T-helper 17 cell (primary cell): ENCODE data around the gene EPHA6. TPM values are rescaled to one million over a fixed set of nuclear protein-coding genes. Genes with fewer than 3 reads are reported as not detected.
"Not testable (repeated sequence)": the region's sequence is repeated elsewhere in the genome, so short reads cannot be mapped to it uniquely, and the experiment has no call there.

Source experiments
- ATAC-seq: fragments of 150-1000 bp; cut with Tn5 transposase; 2 replicates; pipeline ENCODE4 v1.10.0; 2021; ENCODE audit warnings: mild to moderate bottlenecking, moderate library complexity
- DNase-seq, 3 donors: peaks; one replicate each; pipeline versions ENCODE4 v3.0.0 to v3.0.0-alpha.2; 2020 to 2021
- H3K9me3 ChIP-seq: one replicate; pipeline ENCODE4 v1.7.0; 2013; ENCODE audit warnings: low read length, mild to moderate bottlenecking; ENCODE audit not compliant: control insufficient read depth, poor library complexity, severe bottlenecking
- H3K27ac Mint-ChIP-seq: one replicate; pipeline ENCODE4 v1.8.0; 2022; ENCODE audit warnings: mild to moderate bottlenecking, moderate library complexity, mixed read lengths
- H3K27me3 Mint-ChIP-seq: one replicate; pipeline ENCODE4 v1.8.0; 2022; ENCODE audit warnings: mixed read lengths
- H3K36me3 Mint-ChIP-seq: one replicate; pipeline ENCODE4 v1.8.0; 2022; ENCODE audit warnings: low read depth, mixed read lengths
- H3K4me1 Mint-ChIP-seq: one replicate; pipeline ENCODE4 v1.8.0; 2022; ENCODE audit warnings: mild to moderate bottlenecking, mixed read lengths
- H3K4me3 Mint-ChIP-seq: one replicate; pipeline ENCODE4 v1.8.0; 2022; ENCODE audit warnings: mild to moderate bottlenecking, moderate library complexity, mixed read lengths
- total RNA-seq, 4 donors: library from RNA in 2 of 4; stranded (reverse) in 2 of 4; gene quantifications; one replicate each; pipeline ENCODE4 v1.2.3 and lab custom pipeline; 2022 to 2026

Gene EPHA6
- total RNA-seq, 2 donors from 2014 or later = not detected

DNA sequence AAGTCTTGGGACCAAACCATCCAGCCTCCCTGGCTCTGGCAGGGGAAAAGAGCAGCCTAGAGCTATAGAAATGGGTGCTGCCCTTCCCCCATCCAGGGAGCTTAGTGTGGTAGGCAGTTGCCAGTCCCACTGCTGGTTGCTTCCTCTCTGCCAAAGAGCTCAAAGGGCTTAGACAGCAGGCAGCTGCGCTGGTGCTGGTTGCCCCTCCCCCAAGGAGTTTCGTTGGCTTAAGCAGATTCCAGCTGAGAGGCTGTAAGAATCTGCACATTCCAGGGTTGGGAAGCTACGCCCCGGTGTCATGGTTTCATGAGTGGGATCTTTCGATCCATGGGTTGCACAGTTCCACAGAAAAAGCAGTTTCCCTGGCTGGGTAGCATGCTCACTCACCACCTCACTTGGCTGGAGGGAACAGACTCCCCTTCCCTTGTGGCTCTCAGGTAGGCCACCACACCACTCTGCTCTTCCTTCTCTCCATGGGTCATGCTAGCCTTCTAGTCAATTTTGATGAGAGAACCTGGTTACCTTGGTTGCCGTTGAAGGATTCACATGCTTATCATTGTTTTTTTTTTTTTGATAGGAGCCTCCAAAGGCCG is 195.1 kb downstream of the EPHA6 start:
- H3K4me3 Mint-ChIP-seq = no peak overlapping the region

DNA sequence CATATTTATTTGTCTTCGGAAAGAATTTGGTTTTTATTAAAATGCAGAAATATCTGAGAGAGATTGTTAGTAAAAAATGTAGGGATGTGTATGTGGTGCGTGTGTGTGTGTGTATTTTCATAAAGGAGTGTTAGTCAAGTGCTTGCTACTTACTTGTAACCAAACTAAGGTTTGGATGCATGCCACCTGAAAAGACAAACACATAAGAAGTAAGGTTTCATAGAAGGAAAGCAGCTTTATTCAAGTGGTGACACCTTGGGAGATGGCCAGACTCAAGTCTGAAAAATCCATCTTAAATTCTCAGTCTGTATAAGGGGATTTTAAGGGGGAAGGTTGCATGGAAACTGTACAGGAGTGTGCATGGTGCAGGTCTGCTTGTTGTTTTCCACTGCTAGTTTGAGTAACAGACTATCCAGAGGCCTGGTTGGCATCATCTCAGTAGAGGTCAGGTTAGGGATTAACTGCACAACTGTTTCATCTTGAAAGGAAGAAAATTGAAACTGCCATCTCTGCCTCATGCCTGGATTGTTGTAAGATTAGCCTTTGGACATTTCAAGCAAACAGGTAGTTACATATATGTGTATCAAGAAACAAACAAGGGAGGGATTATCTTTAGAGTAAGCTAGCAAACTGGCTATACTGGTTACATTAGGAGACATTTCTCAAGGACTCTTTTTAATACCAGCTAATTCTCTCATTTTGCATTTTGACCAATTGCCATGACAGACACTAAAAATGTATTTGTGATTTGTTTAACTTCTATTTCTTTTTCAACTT is 196.7 kb downstream of the EPHA6 start:
- ATAC-seq = no peak
- Mint-ChIP-seq H3K27me3 (no peaks in the 10 kb centered on the region), H3K4me3 (no peak overlapping the region), H3K36me3 (no peaks in the 10 kb centered on the region), H3K27ac (no peak overlapping the region), H3K4me1 (no peaks in the 10 kb centered on the region)
- no peaks in the 10 kb centered on the region for H3K9me3 ChIP-seq
- DNase-seq = no peak

More for the DNA sequence above, 195.1 kb downstream of the EPHA6 start:
- H3K27me3 Mint-ChIP-seq = no peaks in the 10 kb centered on the region
- DNase-seq (no peak), ATAC-seq (no peak)
- no peaks in the 10 kb centered on the region for H3K36me3 Mint-ChIP-seq
- no peaks in the 10 kb centered on the region for H3K9me3 ChIP-seq
- no peak overlapping the region for H3K27ac Mint-ChIP-seq
- H3K4me1 Mint-ChIP-seq = no peaks in the 10 kb centered on the region

DNA sequence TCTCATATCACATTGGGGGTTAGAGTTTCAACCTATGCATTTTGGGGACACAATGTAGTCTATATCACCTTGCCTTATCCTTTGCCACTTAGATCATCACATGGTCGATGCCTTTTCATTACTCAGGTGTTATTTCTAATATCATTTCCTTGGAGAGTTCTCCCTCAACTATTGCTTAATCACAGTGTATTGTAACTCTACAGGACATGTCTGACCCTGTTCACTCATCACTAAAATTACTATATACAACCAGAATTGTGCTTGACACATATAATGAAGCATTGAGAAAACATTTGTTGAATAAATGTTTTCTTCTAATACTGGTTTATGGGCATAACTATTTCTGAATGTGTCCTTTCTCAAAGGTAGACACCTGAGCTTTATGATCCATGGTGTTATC is 207.4 kb downstream of the EPHA6 start:
- ATAC-seq (no peak), DNase-seq (no peak)
- Mint-ChIP-seq H3K36me3 (no peaks in the 10 kb centered on the region), H3K4me3 (no peak overlapping the region), H3K27me3 (no peaks in the 10 kb centered on the region), H3K27ac (no peak overlapping the region), H3K4me1 (no peaks in the 10 kb centered on the region)
- no peaks in the 10 kb centered on the region for H3K9me3 ChIP-seq

DNA sequence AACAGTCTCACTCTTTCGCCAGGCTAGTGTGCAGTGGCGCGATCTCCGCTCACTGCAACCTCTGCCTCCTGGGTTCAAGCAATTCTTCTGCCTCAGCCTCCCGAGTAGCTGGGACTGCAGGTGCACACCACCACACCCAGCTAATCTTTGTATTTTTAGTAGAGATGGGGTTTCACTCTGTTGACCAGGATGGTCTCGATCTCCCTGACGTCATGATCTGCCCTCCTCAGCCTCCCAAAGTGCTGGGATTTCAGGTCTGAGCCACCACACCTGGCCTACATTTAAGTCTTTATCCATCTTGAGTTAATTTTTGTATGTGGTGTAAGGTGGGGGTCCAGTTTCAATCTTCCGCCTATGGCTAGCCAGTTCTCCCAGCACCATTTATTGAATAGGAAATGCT is 211.2 kb downstream of the EPHA6 start:
- not testable (repeated sequence) for H3K9me3 ChIP-seq, H3K36me3 Mint-ChIP-seq, H3K27me3 Mint-ChIP-seq, H3K27ac Mint-ChIP-seq, H3K4me1 Mint-ChIP-seq, H3K4me3 Mint-ChIP-seq, ATAC-seq, DNase-seq

DNA sequence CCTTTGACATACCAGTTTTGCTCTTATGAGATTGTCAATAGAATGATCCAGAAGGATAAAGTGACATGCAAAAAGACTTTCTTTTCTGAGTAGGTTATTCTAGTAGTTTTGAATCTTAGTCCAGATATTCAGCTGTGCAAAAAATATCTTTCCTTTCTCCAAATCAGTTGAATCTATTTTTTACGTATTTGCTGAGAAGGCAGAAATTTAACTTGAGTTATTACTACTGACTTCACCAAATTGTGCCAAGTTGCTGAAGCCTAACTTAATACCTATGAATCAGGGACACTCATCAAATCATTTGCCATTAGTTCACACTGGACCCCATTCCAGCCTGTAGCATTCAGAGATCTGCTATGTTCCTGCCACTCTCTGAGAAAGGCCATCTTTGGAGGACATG is 215.6 kb downstream of the EPHA6 start:
- H3K4me1 Mint-ChIP-seq = no peaks in the 10 kb centered on the region
- ATAC-seq = no peak
- no peak for DNase-seq
- H3K36me3 Mint-ChIP-seq = no peaks in the 10 kb centered on the region
- H3K9me3 ChIP-seq = peaks cover 2% of the 10 kb centered on the region
- H3K27me3 Mint-ChIP-seq = no peaks in the 10 kb centered on the region
- H3K27ac Mint-ChIP-seq = no peak overlapping the region
- H3K4me3 Mint-ChIP-seq = no peak overlapping the region

DNA sequence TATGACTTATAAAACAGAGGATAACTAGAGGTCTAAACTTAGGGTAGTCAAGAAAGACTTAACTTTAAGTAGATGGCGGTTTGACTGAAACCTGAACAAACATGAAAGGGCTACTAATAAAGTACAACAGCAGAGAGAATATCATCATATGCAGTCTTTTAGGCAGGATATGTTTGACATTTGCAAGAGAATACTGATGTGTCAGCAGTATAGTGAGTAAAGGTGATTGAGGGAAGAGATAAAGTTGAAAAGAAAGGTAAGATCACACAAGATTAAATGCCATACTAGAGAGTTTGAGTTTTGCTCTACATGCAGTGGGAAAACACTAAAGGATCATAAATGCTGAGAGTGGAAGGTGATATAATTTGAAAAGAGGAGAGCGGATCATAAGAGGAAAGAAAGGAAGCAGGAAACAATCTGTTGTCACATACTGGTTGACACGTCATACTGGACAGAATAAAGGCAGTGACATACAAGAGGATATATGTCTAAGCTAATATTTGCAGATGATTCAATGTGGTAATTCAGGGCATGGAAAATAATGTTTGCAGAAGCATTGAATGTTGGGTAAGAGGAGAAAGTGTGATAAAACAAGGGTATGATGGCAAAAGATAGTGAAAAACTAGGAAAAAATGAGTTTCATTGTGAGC is 223.0 kb downstream of the EPHA6 start:
- Mint-ChIP-seq H3K27ac (no peak overlapping the region), H3K27me3 (no peaks in the 10 kb centered on the region), H3K4me3 (no peak overlapping the region), H3K4me1 (no peaks in the 10 kb centered on the region), H3K36me3 (no peaks in the 10 kb centered on the region)
- DNase-seq (no peak), ATAC-seq (no peak)
- H3K9me3 ChIP-seq = no peaks in the 10 kb centered on the region

DNA sequence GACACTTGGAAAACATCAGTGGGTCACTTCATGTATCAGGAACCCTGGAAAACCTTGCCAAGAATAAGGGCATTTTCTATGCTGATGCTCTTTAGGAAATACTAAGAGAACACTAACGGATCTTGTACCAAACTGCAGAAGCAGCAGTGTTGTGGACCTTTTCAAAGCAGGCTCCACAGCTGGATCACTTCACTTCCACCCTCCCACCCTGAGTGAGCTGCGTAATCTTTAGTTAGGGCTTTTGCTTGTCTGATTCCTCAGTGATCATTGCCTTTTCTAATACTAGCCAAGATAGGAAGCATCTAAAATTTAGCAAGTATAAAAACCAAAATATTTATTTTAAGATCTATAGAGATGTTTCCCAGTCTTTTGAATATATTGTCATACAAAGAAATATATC is 229.0 kb downstream of the EPHA6 start:
- ATAC-seq = no peak
- no peaks in the 10 kb centered on the region for H3K27me3 Mint-ChIP-seq
- no peak overlapping the region for H3K27ac Mint-ChIP-seq
- no peaks in the 10 kb centered on the region for H3K36me3 Mint-ChIP-seq
- DNase-seq = no peak
- no peaks in the 10 kb centered on the region for H3K4me1 Mint-ChIP-seq
- no peak overlapping the region for H3K4me3 Mint-ChIP-seq
- H3K9me3 ChIP-seq = no peaks in the 10 kb centered on the region

DNA sequence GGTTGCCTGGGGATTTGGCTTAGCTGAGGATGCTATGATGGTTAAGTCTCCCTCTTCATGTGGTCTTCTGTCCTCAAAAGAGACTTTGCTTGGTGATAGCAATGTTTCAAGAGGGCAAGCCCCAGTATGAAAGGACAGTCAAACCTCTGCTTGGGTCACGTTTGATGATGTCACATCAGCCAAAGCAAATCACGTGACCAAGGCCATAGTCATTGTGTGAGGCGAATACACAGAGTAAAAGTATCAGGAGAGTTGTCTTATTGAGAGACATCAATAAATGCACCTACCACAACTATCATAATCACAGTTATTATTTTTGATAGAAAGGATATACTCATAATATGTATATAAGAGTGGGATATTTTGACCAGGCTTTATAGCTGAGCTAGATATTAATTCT is 243.0 kb downstream of the EPHA6 start:
- H3K27me3 Mint-ChIP-seq = no peaks in the 10 kb centered on the region
- H3K4me3 Mint-ChIP-seq = no peak overlapping the region
- ATAC-seq (no peak), DNase-seq (no peak)
- no peak overlapping the region for H3K27ac Mint-ChIP-seq
- no peaks in the 10 kb centered on the region for H3K36me3 Mint-ChIP-seq
- H3K4me1 Mint-ChIP-seq = no peaks in the 10 kb centered on the region
- H3K9me3 ChIP-seq = no peaks in the 10 kb centered on the region

DNA sequence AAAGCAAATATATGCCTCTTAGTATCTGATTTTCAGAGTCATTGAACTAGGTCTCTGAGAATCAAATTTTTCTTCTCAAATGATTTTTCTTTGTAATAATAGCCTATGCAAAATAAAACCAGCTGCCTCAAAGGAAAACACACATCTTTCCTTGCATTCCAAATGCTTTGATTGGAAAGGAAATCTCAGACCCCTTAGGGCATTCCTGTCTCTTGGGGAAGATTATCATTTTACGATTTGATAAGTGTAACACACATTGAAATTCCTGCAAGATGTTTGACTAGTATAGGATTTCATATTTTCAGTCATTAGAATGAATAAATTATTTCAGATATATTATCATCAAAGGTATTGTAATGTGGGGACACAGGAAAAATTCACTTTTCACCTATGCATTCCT is 244.8 kb downstream of the EPHA6 start:
- Mint-ChIP-seq H3K36me3 (no peaks in the 10 kb centered on the region), H3K27me3 (no peaks in the 10 kb centered on the region), H3K4me3 (no peak overlapping the region), H3K4me1 (no peaks in the 10 kb centered on the region), H3K27ac (no peak overlapping the region)
- no peak for ATAC-seq
- DNase-seq = no peak
- H3K9me3 ChIP-seq = no peaks in the 10 kb centered on the region

DNA sequence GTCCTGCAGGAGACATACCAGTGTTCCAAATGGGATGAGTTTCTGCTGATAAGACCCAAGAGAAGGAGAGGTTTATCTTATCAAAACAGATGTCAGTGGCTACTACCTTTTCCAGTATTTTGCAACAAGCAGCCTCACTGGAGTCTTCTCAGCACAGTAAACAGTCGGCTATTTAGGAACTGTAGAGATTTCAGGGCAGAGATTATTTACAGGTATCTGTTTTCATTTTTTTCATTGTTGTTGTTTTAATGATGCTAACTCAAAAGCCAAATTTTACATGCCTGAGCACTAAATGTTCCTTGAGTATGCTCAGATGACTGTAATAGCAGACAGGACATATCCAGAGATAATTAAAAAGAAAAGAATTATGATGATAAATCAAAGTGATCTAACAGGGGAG is 252.1 kb downstream of the EPHA6 start:
- ATAC-seq (no peak), DNase-seq (no peak)
- no peaks in the 10 kb centered on the region for H3K36me3 Mint-ChIP-seq
- no peak overlapping the region for H3K27ac Mint-ChIP-seq
- no peaks in the 10 kb centered on the region for H3K9me3 ChIP-seq
- H3K4me3 Mint-ChIP-seq = no peak overlapping the region
- H3K4me1 Mint-ChIP-seq = no peaks in the 10 kb centered on the region
- H3K27me3 Mint-ChIP-seq = no peaks in the 10 kb centered on the region

DNA sequence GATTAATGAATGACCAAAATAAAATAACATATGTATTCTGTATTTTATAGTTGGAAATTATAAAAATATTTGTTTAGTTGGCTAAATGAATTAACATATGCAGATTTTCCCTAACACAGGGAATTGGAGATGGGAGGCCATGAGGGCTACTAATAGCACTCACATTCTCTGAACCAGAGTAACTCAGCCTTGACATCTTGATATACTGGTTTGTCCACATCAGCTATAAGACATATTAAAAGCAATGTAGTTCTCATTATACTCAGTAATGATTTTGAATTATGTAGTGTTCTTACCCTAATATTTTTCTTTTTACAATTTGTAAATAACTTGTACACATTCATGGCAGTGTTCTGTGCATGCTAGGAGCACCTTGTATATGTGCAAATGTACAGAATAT is 255.9 kb downstream of the EPHA6 start:
- Mint-ChIP-seq H3K27me3 (no peaks in the 10 kb centered on the region), H3K4me1 (no peaks in the 10 kb centered on the region), H3K36me3 (no peaks in the 10 kb centered on the region), H3K27ac (no peak overlapping the region), H3K4me3 (no peak overlapping the region)
- ATAC-seq (no peak), DNase-seq (no peak)
- H3K9me3 ChIP-seq = no peaks in the 10 kb centered on the region

DNA sequence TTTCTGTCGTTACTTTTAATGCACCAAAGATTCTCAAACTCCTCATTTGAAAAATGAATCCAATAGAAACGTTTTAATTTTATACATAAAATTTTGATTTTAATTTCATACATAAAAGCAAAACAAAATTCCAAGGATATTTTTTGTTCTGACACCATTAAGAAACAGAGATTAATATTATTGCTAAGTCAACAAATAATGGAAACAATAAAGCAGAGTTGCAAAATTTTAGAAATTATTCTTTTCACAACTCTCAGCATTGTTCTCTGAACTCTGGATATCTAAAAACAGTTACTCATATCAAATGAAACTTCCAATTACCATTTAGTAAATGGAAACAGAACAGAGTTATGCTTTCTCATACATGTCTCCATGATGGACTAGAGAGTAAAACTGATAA is 260.2 kb downstream of the EPHA6 start:
- no peak overlapping the region for H3K4me3 Mint-ChIP-seq
- ATAC-seq = no peak
- no peak for DNase-seq
- no peaks in the 10 kb centered on the region for H3K36me3 Mint-ChIP-seq
- H3K9me3 ChIP-seq = no peaks in the 10 kb centered on the region
- no peaks in the 10 kb centered on the region for H3K4me1 Mint-ChIP-seq
- no peaks in the 10 kb centered on the region for H3K27me3 Mint-ChIP-seq
- H3K27ac Mint-ChIP-seq = no peak overlapping the region

DNA sequence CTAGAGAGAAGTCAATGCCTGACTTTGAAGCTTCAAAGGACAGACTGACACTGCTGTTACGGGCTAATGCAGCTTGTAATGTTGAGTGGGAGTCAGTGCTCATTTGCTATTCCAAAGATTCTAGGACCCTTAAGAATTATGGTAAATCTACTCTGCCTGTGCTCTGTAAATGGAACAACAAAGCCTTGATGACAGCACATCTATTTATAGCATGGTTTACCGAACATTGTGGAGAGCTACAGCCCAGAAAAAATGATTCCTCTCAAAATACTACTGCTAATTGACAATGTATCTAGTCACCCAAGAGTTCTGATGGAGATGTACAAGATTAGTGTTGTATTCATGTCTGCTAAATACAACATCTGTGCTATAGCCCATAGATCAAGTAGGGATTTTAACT is 262.3 kb downstream of the EPHA6 start:
- ATAC-seq = no peak
- no peak overlapping the region for H3K4me3 Mint-ChIP-seq

DNA sequence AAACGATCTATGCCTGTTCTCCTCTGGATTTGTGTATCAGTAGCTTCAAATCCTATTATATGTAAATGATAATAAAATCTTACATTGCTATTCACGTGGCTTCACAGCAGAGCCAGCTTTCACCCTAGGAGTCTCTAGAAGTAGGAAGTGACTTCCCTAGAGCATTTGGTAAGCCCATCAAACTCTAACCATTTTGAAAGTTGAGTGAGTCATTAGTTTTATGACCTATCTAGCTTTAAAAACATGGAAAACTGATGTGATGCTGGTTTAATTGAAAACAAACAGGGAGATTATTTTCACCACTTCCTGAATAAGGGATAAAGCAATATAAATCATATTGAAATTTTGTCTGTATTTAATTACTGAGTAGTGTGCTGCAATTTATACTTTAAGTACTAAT is 275.2 kb downstream of the EPHA6 start:
- ATAC-seq = no peak
- no peaks in the 10 kb centered on the region for H3K9me3 ChIP-seq
- no peaks in the 10 kb centered on the region for H3K36me3 Mint-ChIP-seq
- H3K4me1 Mint-ChIP-seq = no peaks in the 10 kb centered on the region
- no peak overlapping the region for H3K4me3 Mint-ChIP-seq
- H3K27me3 Mint-ChIP-seq = no peaks in the 10 kb centered on the region
- no peak overlapping the region for H3K27ac Mint-ChIP-seq
- no peak for DNase-seq

More for the DNA sequence above, 262.3 kb downstream of the EPHA6 start:
- Mint-ChIP-seq H3K27me3 (no peaks in the 10 kb centered on the region), H3K36me3 (no peaks in the 10 kb centered on the region), H3K27ac (no peak overlapping the region), H3K4me1 (no peaks in the 10 kb centered on the region)
- no peak for DNase-seq
- H3K9me3 ChIP-seq = no peaks in the 10 kb centered on the region
